ENCODE measurements around the gene ST6GAL2.

Gene ST6GAL2

GRCh38 chr2:106827158-106827557, 58.8 kb downstream of the ST6GAL2 start:
- peak in 1 of 2 experiments; percentile 5 for DNase-seq (ENCODE audit: low read depth in 2 of 2)

DNA sequence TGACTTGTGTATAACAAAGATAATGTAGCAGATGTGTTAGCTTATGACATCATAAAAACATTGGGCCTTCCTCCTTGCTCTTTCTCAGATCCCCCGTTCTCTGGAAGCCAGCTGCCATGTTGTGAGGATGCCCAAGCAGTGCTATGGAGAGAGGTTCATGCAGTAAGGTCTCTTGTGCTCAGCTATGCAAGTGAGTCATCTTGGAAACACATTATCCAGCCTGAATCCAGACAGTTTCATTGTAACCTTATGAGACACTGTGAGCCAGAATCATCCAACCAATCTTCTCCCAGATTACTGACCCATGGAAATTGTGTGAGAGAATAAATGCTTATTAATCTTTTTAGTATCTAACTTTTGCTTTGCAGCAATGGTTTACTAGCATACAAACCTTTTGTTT, 60.8 kb downstream of the ST6GAL2 start:
- DNase-seq (ENCODE audit: low read depth in 2 of 2): no peak

DNA sequence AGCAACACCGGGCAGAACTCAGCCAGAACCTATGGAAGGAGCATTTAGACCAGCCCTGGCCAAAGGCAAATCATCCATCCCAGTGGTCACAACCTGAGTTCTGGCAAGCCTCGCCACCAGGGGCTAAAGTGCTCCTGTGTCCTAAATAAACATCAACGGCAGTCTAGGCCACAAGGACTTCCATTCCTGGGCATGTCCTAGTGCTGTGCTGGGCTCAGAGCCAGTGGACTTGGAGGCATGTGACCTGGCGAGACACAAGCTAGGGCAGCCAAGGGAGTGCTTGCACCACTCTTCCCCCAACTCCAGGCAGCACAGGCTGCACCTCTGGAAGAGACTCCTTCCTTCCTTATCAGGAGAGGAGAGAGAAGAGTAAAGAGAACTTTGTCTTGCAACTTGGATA, 69.0 kb downstream of the ST6GAL2 start:
- DNase-seq (ENCODE audit: low read depth in 2 of 2): no peak

DNA sequence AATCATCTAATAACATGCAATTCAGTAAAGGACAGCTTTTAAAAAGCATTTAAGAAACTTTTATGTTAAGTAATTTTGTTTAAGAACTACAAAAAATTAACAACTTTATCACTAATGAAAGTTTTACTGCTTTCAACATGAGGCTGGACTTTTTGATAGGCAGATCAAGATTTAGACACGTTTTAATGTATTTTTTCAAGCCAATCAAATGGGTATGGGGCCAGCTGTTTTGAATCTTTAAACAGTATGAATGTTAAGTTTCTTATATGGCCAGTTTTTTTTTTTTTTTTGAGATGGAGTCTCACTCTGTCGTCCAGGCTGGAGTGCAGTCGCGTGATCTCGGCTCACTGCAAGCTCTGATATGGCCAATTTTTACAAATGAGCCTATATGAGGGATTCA, 73.1 kb downstream of the ST6GAL2 start:
- no peak for DNase-seq (ENCODE audit: low read depth in 2 of 2)

GRCh38 chr2:106812383-106812782, 73.6 kb downstream of the ST6GAL2 start:
- peak; percentile 63 to 65 for DNase-seq (ENCODE audit: low read depth in 2 of 2)

DNA sequence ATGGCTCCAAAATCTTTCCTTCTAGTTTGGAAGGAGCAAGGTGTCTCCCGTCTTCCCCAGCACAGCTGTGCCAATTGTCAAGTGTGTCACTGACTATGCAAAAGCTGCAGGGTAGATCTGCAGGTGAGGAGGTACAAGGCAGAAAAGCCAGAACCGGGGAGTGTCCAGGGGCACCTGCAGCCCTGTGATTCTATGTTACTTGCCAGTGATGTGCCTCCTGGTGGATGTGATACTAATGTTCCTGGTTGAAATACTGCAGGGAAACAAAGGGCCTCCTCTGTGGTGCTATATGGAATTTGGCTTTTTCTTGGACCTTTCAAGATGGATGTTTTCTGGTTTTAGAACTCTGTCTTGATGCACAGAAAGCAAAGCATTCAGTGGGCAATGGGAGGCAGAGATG, 80.3 kb downstream of the ST6GAL2 start:
- no peak for DNase-seq (ENCODE audit: low read depth in 2 of 2)

GRCh38 chr2:106804161-106804560, 81.8 kb downstream of the ST6GAL2 start:
- no peak for DNase-seq (ENCODE audit: low read depth in 2 of 2)

GRCh38 chr2:106800976-106801655, 84.9 kb downstream of the ST6GAL2 start:
- peak in 1 of 2 experiments; percentile 2 for DNase-seq (ENCODE audit: low read depth in 2 of 2)

DNA sequence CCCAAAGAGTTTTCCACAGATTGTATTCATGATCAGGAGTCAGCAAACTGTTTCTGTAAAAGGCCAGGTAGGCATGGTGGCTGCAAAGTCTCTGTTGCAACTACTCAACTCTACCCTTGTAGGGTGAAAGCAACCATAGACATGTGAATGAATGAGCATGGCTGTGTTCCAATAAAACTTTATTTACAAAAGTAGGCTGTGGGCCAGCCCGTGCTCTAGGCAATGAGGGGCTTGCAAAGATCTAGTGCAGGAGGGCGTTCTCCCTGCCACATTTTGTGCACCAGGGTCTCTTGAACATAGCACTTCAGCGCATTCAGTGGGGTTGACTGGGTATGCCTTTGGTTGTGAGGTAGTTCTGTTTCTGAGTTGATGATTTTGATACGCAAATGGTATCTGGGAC, 85.8 kb downstream of the ST6GAL2 start:
- no peak for DNase-seq (ENCODE audit: low read depth in 2 of 2)

DNA sequence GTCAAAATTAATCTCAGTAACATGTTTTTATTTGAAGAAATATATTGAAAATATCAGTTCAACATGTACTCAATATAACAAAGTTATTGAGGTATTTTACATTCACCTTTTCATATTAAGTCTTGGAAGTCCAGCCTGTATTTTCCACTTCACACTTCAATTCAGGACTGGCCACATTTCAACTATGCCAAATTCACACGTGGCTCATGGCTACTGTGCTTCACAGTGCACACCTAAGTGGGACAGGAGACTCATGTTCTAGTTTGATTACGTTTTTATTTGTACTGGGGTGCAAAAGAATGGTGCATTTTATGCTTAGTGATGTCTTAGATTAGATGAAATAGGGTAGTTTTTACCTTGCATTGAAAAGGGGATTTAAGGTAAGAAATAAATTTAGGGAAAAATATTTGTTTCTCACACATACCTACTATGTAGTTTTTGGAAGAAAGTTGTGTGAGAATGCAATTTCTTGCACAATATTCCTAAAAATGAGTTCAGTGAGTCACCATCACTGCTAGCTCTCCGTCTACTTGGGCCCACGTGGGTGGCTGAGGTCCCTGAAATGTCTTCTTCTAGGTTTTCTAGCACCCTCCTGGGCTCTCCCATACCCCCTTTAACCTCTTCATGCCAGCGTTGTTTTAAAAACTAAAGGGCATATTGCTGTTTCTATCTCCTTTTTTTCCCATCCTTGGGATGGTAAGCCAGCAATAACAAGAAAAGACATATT, 87.0 kb downstream of the ST6GAL2 start:
- no peak for DNase-seq (ENCODE audit: low read depth in 2 of 2)

DNA sequence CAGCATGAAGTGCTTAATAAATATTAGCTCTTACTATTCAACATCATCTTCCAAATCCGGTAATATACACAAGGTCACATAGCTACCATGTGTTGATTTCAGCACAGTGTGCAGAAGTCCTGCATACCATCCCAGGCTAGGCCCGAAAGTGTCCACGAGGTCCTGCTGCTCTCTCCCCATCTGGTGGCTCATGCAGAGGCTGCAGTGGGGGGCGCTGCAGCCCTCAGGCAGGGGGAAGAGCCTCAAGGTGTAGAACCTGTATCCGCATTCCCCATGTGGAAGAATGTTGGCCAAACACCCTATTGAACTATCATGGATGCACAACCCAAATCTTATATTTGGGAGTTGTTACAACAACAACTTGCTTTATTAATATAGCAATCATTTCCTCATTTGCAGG, 88.5 kb downstream of the ST6GAL2 start:
- no peak for DNase-seq (ENCODE audit: low read depth in 2 of 2)

- no peak for DNase-seq (ENCODE audit: low read depth in 2 of 2)
Measured at GRCh38 chr2:106792671-106793070, 93.3 kb downstream of the ST6GAL2 start.

DNA sequence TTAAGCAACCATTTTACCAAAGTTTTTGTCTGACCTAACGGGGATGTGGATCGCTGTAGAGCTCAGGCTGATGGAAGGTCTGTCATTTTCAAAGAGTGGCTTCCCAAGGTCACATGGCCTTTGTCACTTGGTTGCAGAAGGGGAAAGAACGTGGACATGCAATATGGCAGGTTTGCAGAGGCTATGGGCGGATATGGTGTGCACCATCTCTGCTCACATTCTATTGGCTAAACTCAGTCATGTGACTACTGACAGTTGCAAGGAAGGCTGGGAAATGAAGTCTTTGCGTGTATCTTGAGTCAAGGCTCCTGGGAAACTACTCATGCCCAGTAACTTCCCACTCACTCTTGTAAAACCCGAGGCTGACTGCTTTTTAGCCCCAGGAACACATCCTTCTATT, 96.8 kb downstream of the ST6GAL2 start:
- DNase-seq (ENCODE audit: low read depth in 2 of 2): no peak

GRCh38 chr2:106782681-106783080, 103.3 kb downstream of the ST6GAL2 start:
- no peak for DNase-seq (ENCODE audit: low read depth in 2 of 2)

GRCh38 chr2:106781196-106781595, 104.8 kb downstream of the ST6GAL2 start:
- no peak for DNase-seq (ENCODE audit: low read depth in 2 of 2)

- DNase-seq (ENCODE audit: low read depth in 2 of 2): no peak
Measured at GRCh38 chr2:106771811-106772210, 114.2 kb downstream of the ST6GAL2 start.

- DNase-seq (ENCODE audit: low read depth in 2 of 2): no peak
Measured at GRCh38 chr2:106770986-106771385, 115.0 kb downstream of the ST6GAL2 start.

DNA sequence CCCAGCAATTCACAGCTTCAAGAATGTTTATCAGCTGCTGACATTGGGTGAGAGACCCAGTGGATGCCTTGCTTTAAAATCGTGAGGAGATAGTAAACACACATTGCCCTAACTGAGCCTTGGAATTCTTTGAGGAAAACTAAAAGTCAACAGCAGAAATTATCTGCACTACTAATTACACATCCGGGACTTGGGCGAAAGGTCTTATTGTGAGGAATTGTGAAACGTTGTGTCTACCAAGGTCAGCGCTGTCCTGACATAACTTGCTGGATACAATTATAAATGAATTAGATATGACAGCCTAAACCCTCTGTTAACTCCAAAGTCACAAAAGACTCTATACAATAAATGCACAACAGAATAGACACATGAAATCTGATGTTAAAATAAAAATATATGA, 121.4 kb downstream of the ST6GAL2 start:
- no peak for DNase-seq (ENCODE audit: low read depth in 2 of 2)

GRCh38 chr2:106759966-106760365, 126.0 kb downstream of the ST6GAL2 start:
- no peak for DNase-seq (ENCODE audit: low read depth in 2 of 2)

GRCh38 chr2:106758901-106759497, 127.0 kb downstream of the ST6GAL2 start:
- DNase-seq (ENCODE audit: low read depth in 2 of 2): no peak

Measured in fibroblast of skin of left quadriceps (primary cell).